Measurements from ENCODE around the gene ING3.
"Not testable (repeated sequence)": the region's sequence is repeated elsewhere in the genome, so short reads cannot be mapped to it uniquely, and the experiment has no call there.

ING3 gene

GRCh38 chr7:120981888-120982615 lies 31.5 kb downstream of the ING3 start:
- no peak for DNase-seq (ENCODE audit: low read depth)
- TF ChIP-seq CTCF (IDR thresholded peaks at IDR 0.05; ENCODE audit: control insufficient read depth, extremely low read depth, insufficient read depth): no peak
- no peak overlapping the region for H3K4me3 ChIP-seq (ENCODE audit: low read depth, low read length)

- DNase-seq (ENCODE audit: low read depth); H3K4me3 ChIP-seq (ENCODE audit: low read depth, low read length): not testable (repeated sequence)
Measured at GRCh38 chr7:120983592-120983991, 33.0 kb downstream of the ING3 start.

- DNase-seq (ENCODE audit: low read depth): no peak
- H3K4me3 ChIP-seq (ENCODE audit: low read depth, low read length): no peak overlapping the region
- TF ChIP-seq CTCF (IDR thresholded peaks at IDR 0.05; ENCODE audit: control insufficient read depth, extremely low read depth, insufficient read depth): no peak
Measured at GRCh38 chr7:120984406-120984805, 33.8 kb downstream of the ING3 start.

- no peak for TF ChIP-seq CTCF (IDR thresholded peaks at IDR 0.05; ENCODE audit: control insufficient read depth, extremely low read depth, insufficient read depth)
- H3K4me3 ChIP-seq (ENCODE audit: low read depth, low read length): no peak overlapping the region
- no peak for DNase-seq (ENCODE audit: low read depth)
Measured at GRCh38 chr7:120985130-120985758, 34.7 kb downstream of the ING3 start.

GRCh38 chr7:120985839-120986238 lies 35.3 kb downstream of the ING3 start:
- no peak for DNase-seq (ENCODE audit: low read depth)
- TF ChIP-seq CTCF (IDR thresholded peaks at IDR 0.05; ENCODE audit: control insufficient read depth, extremely low read depth, insufficient read depth): no peak

GRCh38 chr7:120986650-120987049 lies 36.1 kb downstream of the ING3 start:
- H3K4me3 ChIP-seq (ENCODE audit: low read depth, low read length): no peak overlapping the region
- TF ChIP-seq CTCF (IDR thresholded peaks at IDR 0.05; ENCODE audit: control insufficient read depth, extremely low read depth, insufficient read depth): no peak
- no peak for DNase-seq (ENCODE audit: low read depth)

More at GRCh38 chr7:120985839-120986238, 35.3 kb downstream of the ING3 start:
- no peak overlapping the region for H3K4me3 ChIP-seq (ENCODE audit: low read depth, low read length)

GRCh38 chr7:120987280-120987679 lies 36.7 kb downstream of the ING3 start:
- no peak for DNase-seq (ENCODE audit: low read depth)
- no peak overlapping the region for H3K4me3 ChIP-seq (ENCODE audit: low read depth, low read length)
- no peak for TF ChIP-seq CTCF (IDR thresholded peaks at IDR 0.05; ENCODE audit: control insufficient read depth, extremely low read depth, insufficient read depth)
